Tibial artery (tissue), 4 donors: Measurements from ENCODE around the gene BAIAP2.

Experiments used
- DNase-seq, 2 donors: peaks; one replicate each; pipeline ENCODE4 v3.0.0-alpha.2; 2019
- H3K27ac ChIP-seq, 2 donors: fragments of 200-600 bp; sonication (generic) in 1 of 2; 1 replicate in 1 of 2; 2 replicates in 1 of 2; pipeline ENCODE4 v1.5.1; 2018 to 2019; ENCODE audit warnings: mild to moderate bottlenecking in 1 of 2
- H3K27me3 ChIP-seq, 2 donors: fragments of 200-600 bp; sonication (generic) in 1 of 2; one replicate each; pipeline versions ENCODE4 v1.5.1 to v1.6.0; 2016 to 2019
- H3K36me3 ChIP-seq, 3 donors: fragments of 200-600 bp; sonication (generic) in 2 of 3; one replicate each; pipeline ENCODE4 v1.5.1; 2016 to 2019; ENCODE audit warnings: mild to moderate bottlenecking in 2 of 3
- H3K4me1 ChIP-seq, 4 donors: fragments of 200-600 bp; sonication (generic) in 2 of 4; 1 replicate in 3 of 4; 2 replicates in 1 of 4; pipeline ENCODE4 v1.5.1; 2016 to 2019
- H3K4me3 ChIP-seq, 2 donors: fragments of 200-600 bp; sonication (generic) in 1 of 2; 1 replicate in 1 of 2; 2 replicates in 1 of 2; pipeline ENCODE4 v1.5.1; 2018 to 2019; ENCODE audit warnings: mild to moderate bottlenecking in 2 of 2
- H3K9me3 ChIP-seq, 3 donors: fragments of 200-600 bp; sonication (generic) in 1 of 3; one replicate each; pipeline ENCODE4 v1.5.1; 2016 to 2019
- intact Hi-C: fragments of 100-400 bp; cut with DNase I; formaldehyde crosslinking; loops from one replicate; pipeline ENCODE4 v1.15.0; 2023; ENCODE audit warnings: low total_unique reads
- TF ChIP-seq, protein P1 (sequence below), 2 experiments: fragments of 200-600 bp in 1 of 2; fragments of 450-650 bp in 1 of 2; IDR thresholded peaks; one replicate each; pipeline ENCODE4 v1.5.1; 2017 to 2019; ENCODE audit warnings: antibody characterized with exemption in 2 of 2, mild to moderate bottlenecking in 1 of 2, moderate library complexity in 1 of 2

BAIAP2 gene

GRCh38 chr17:81116704-81117103 lies 81.8 kb downstream of the BAIAP2 start:
- H3K36me3 ChIP-seq = peaks cover 0 to 16% (median 7%) of the 10 kb centered on the region in 3 donors
- H3K9me3 ChIP-seq = no peaks in the 10 kb centered on the region
- intact Hi-C loops = no loop called here
- no peak overlapping the region for H3K27ac ChIP-seq
- DNase-seq = no peak
- H3K4me1 ChIP-seq = peaks cover 0 to 20% (median 8%) of the 10 kb centered on the region in 4 donors
- no peak overlapping the region for H3K4me3 ChIP-seq
- H3K27me3 ChIP-seq = peaks cover 0 to 65% of the 10 kb centered on the region in 2 donors
- TF ChIP-seq, protein P1, sequence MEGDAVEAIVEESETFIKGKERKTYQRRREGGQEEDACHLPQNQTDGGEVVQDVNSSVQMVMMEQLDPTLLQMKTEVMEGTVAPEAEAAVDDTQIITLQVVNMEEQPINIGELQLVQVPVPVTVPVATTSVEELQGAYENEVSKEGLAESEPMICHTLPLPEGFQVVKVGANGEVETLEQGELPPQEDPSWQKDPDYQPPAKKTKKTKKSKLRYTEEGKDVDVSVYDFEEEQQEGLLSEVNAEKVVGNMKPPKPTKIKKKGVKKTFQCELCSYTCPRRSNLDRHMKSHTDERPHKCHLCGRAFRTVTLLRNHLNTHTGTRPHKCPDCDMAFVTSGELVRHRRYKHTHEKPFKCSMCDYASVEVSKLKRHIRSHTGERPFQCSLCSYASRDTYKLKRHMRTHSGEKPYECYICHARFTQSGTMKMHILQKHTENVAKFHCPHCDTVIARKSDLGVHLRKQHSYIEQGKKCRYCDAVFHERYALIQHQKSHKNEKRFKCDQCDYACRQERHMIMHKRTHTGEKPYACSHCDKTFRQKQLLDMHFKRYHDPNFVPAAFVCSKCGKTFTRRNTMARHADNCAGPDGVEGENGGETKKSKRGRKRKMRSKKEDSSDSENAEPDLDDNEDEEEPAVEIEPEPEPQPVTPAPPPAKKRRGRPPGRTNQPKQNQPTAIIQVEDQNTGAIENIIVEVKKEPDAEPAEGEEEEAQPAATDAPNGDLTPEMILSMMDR (IDR thresholded peaks at IDR 0.05) = no peak

- Histone ChIP-seq H3K27me3 (peaks cover 0 to 76% of the 10 kb centered on the region in 2 donors), H3K36me3 (peaks cover 0 to 8% (median 7%) of the 10 kb centered on the region in 3 donors), H3K9me3 (no peaks in the 10 kb centered on the region), H3K4me3 (no peak overlapping the region), H3K27ac (no peak overlapping the region), H3K4me1 (peaks cover 0 to 20% (median 8%) of the 10 kb centered on the region in 4 donors)
- DNase-seq = no peak
- intact Hi-C loops = no loop called here
- TF ChIP-seq, protein P1 (IDR thresholded peaks at IDR 0.05) = no peak
These were observed 82.8 kb downstream of the BAIAP2 start for GRCh38 chr17:81117672-81118198.

DNA sequence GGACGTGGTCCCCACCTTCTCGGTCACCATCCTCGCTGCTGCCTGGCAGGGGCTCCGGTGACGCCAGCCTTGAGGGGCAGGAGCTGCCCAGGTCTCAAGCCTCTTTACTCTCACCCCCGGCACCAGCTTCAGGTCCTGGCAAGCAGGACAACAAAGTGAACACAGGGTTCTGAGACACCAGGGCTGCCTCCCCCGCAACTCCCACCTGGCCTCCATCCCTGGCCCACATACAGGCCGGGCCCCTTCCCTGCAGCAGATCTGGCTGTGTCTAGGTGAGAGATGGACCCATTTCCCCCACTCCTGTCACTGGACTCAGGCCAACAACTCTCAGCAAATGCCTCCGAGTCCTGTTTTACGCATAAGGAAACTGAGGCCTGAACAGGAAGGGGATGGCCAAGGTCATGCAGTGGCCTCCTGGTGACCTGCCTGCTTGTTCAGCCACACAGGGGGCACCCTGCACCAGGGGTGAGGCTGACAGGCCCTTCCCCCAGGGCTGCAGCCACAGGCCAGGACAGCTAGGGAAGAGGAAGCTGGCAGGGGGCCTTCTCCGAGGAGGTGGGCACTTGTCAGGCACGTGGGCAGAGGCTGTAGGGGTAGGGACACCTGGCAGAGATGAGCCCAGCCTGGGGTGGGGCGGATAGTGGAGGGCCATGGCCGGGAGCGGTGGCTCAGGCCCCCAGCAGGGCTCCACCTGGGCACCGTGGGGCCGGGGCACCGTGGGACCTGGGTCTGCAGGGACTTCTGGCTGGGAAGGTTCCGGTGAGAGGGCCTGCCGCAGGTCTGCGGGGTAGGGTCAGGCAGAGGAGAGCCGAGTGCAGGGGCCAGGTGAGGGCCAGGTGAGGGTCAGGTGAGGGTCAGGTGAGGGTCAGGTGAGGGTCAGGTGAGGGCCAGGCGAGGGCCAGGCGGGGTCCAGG lies 83.6 kb downstream of the BAIAP2 start:
- H3K27me3 ChIP-seq = peaks cover 0 to 80% of the 10 kb centered on the region in 2 donors
- H3K4me3 ChIP-seq = peak overlapping the region in 1 of 2 donors; percentile 22
- TF ChIP-seq, protein P1 (IDR thresholded peaks at IDR 0.05) = no peak
- H3K4me1 ChIP-seq = peaks cover 0 to 20% (median 8%) of the 10 kb centered on the region in 4 donors
- intact Hi-C loops = no loop called here
- no peak overlapping the region for H3K27ac ChIP-seq
- no peak for DNase-seq
- no peaks in the 10 kb centered on the region for H3K9me3 ChIP-seq
- H3K36me3 ChIP-seq = peaks cover 0 to 8% (median 7%) of the 10 kb centered on the region in 3 donors

DNA sequence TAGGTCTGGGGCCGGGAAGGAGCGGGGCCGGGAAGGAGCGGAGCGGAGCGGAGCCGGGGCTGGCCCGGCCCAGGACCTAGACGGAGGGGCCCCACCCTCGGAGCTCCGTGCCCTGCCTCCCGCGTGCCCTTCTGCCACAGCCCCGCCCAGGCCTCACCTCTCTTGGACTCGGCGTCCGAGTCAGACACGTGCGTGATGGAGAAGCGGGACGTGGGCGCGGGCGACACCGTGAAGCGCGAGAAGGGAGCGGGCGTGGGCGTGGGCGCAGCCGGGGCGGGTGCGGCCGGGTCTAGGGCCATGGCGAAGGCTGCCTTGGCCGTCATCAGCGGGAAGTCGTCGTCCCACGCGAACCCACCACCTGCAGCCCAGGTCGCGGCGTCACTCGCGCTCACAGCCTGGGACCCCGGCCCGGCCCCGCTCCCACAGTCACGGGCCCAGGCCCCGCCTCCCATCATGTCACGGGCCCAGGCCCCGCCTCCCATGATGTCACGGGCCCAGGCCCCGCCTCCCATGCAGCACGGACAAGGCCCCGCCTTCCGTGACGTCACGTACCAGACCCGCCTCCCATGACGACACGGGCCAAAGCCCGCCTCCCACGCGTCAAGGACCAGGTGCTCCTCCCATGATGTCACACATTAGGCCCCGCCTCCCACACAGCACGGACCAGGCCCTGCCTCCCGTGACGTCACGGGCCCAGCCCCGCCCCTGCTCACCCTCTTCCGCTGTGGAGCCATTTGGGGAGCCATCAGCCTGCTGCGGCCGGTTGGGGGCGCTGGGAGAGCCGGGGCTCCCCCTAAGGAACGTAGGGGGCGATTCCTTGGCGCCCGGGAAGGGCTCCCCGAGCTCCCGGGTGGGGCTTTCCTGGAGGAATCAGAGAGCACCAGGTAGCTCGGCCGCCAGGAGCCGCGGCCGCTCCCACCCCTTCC lies 84.5 kb downstream of the BAIAP2 start:
- intact Hi-C loops = loop anchor here (10.0 kb wide), 1 partner anchor 465 kb away; no protein-coding TSS in a partner anchor
- peaks cover 0 to 8% (median 7%) of the 10 kb centered on the region in 3 donors for H3K36me3 ChIP-seq
- no peak overlapping the region for H3K27ac ChIP-seq
- DNase-seq = no peak
- peaks cover 0 to 87% of the 10 kb centered on the region in 2 donors for H3K27me3 ChIP-seq
- H3K9me3 ChIP-seq = no peaks in the 10 kb centered on the region
- peak overlapping the region; percentile 22 to 29 for H3K4me3 ChIP-seq
- peaks cover 0 to 20% (median 8%) of the 10 kb centered on the region in 4 donors for H3K4me1 ChIP-seq
- TF ChIP-seq, protein P1 (IDR thresholded peaks at IDR 0.05) = no peak

DNA sequence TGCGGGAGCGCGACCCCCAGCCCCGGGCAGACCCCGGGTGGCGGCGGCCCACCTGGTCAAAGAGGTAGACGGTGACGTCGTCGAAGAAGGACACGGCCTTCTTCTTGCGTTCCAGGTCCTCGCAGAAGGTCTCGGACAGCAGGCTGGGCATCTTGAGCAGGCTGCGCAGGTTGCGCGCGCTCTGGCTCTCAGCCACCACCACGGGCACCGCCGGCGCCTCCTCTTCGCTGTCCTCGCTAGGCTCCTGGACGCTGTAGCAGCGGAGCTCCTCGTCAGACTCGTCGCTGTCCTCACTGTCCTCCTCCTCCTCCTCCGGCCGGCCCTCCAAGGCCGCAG lies 85.2 kb downstream of the BAIAP2 start:
- peaks cover 0 to 89% of the 10 kb centered on the region in 2 donors for H3K27me3 ChIP-seq
- intact Hi-C loops = loop anchor here (10.0 kb wide), 1 partner anchor 465 kb away; no protein-coding TSS in a partner anchor
- TF ChIP-seq, protein P1 (IDR thresholded peaks at IDR 0.05) = no peak
- peaks cover 0 to 8% (median 7%) of the 10 kb centered on the region in 3 donors for H3K36me3 ChIP-seq
- no peak overlapping the region for H3K4me3 ChIP-seq
- H3K27ac ChIP-seq = no peak overlapping the region
- no peak for DNase-seq
- peaks cover 0 to 20% (median 8%) of the 10 kb centered on the region in 4 donors for H3K4me1 ChIP-seq
- no peaks in the 10 kb centered on the region for H3K9me3 ChIP-seq
